Astrocyte (in vitro differentiated cells and primary cell): Measurements from ENCODE around the gene GIT2.

Experiments
- EZH2 ChIP-seq: IDR thresholded peaks from 2 replicates; pipeline ENCODE4 v1.6.1; 2012; ENCODE audit warnings: mild to moderate bottlenecking, low read length, inconsistent platforms; ENCODE audit not compliant: insufficient read depth
- TF ChIP-seq, protein P1 (sequence below): IDR thresholded peaks from 2 replicates; pipeline ENCODE4 v1.5.1; 2011; ENCODE audit warnings: low read depth, mild to moderate bottlenecking, inconsistent platforms, low read length, moderate library complexity; ENCODE audit not compliant: insufficient read depth

DNA sequence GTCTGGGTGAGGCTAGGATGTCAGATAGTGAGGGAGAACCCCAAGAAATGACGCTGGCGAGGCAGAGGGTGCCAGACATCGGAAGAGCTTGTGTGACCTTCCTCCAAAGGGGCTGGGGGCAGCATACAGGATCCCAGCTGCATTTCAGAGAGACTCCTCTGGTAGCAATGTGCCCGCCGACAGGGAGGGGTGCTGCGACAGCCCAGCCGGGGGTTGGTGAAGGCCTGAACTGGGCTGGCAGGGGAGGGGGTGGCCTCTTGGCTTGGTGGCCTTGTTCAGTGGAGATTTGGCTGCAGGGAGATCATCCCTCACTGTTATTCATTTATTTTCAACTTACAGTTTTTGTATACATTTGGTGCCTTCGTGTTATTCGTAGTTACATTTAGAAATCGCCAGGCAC lies 90.9 kb downstream of the GIT2 start:
- TF ChIP-seq, protein P1, sequence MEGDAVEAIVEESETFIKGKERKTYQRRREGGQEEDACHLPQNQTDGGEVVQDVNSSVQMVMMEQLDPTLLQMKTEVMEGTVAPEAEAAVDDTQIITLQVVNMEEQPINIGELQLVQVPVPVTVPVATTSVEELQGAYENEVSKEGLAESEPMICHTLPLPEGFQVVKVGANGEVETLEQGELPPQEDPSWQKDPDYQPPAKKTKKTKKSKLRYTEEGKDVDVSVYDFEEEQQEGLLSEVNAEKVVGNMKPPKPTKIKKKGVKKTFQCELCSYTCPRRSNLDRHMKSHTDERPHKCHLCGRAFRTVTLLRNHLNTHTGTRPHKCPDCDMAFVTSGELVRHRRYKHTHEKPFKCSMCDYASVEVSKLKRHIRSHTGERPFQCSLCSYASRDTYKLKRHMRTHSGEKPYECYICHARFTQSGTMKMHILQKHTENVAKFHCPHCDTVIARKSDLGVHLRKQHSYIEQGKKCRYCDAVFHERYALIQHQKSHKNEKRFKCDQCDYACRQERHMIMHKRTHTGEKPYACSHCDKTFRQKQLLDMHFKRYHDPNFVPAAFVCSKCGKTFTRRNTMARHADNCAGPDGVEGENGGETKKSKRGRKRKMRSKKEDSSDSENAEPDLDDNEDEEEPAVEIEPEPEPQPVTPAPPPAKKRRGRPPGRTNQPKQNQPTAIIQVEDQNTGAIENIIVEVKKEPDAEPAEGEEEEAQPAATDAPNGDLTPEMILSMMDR = no peak
- TF ChIP-seq EZH2 = no peak
